ENCODE results near the gene POC5.

DNA sequence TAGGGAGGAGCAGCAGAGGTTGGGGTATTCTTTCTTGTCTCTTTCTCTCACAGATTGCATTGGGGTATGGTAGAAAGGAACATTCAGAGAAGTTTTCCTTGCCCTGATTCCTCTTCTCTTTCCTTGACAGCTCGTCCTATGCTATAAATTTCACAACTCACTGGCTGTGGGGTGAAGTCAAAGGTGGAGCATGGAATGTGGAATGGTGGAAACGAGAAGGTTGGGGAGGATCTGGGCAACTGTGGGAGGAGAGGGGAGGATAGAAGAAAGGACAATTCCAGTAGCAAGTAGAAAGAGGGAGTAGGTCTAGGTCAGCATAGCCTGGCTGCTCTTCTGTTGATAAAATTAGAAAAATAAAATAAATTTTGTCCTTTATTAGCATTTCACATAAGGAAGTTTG is 39.0 kb upstream of the POC5 start:
- TF ChIP-seq, protein P1, sequence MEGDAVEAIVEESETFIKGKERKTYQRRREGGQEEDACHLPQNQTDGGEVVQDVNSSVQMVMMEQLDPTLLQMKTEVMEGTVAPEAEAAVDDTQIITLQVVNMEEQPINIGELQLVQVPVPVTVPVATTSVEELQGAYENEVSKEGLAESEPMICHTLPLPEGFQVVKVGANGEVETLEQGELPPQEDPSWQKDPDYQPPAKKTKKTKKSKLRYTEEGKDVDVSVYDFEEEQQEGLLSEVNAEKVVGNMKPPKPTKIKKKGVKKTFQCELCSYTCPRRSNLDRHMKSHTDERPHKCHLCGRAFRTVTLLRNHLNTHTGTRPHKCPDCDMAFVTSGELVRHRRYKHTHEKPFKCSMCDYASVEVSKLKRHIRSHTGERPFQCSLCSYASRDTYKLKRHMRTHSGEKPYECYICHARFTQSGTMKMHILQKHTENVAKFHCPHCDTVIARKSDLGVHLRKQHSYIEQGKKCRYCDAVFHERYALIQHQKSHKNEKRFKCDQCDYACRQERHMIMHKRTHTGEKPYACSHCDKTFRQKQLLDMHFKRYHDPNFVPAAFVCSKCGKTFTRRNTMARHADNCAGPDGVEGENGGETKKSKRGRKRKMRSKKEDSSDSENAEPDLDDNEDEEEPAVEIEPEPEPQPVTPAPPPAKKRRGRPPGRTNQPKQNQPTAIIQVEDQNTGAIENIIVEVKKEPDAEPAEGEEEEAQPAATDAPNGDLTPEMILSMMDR (IDR thresholded peaks at IDR 0.05), result no peak
- TF ChIP-seq POLR2A (IDR thresholded peaks at IDR 0.05), result no peak
